ACHN (cell line): ENCODE results near the gene MYO1D.

Source experiments
- DNase-seq: peaks from one replicate; pipeline ENCODE4 v3.0.0-alpha.2; 2015
- in situ Hi-C: cut with HindIII; loops from 2 replicates; pipeline ENCODE4 v1.10.0; 2017; ENCODE audit warnings: low sequenced_read_pairs, low pct_ligation_motif_present, low pct_unique_long_range_greater_than_20kb

MYO1D gene

GRCh38 chr17:32486701-32487472 is 390.0 kb downstream of the MYO1D start, which contains the start of gene CDK5R1:
Gene CDK5R1 (plus strand): TSS chr17:32486993. CDS start chr17:32487621, 628 bp downstream.
- in situ Hi-C loops: loop anchor here (25.0 kb wide), 1 partner anchor 275 kb away; no protein-coding TSS in a partner anchor
- DNase-seq: peak; percentile 76

- DNase-seq: peak; percentile 82
- in situ Hi-C loops: loop anchor here (25.0 kb wide), 1 partner anchor 276 kb away; no protein-coding TSS in a partner anchor
These were observed 390.7 kb downstream of the MYO1D start for GRCh38 chr17:32486111-32486700.

- in situ Hi-C loops: loop anchor here (25.0 kb wide), 1 partner anchor 277 kb away; no protein-coding TSS in a partner anchor
- no peak for DNase-seq
These were observed 391.4 kb downstream of the MYO1D start for GRCh38 chr17:32485261-32486110.

GRCh38 chr17:32484628-32485027 is 392.3 kb downstream of the MYO1D start:
- in situ Hi-C loops: loop anchor here (25.0 kb wide), 1 partner anchor 278 kb away; no protein-coding TSS in a partner anchor

GRCh38 chr17:32484041-32484461 is 392.9 kb downstream of the MYO1D start:
- in situ Hi-C loops: loop anchor here (25.0 kb wide), 1 partner anchor 278 kb away; no protein-coding TSS in a partner anchor
- no peak for DNase-seq

More at GRCh38 chr17:32484628-32485027, 392.3 kb downstream of the MYO1D start:
- no peak for DNase-seq

- in situ Hi-C loops: loop anchor here (25.0 kb wide), 1 partner anchor 279 kb away; no protein-coding TSS in a partner anchor
- DNase-seq: peak; percentile 73
These were observed 393.4 kb downstream of the MYO1D start for GRCh38 chr17:32483451-32484019.

GRCh38 chr17:32482568-32483320 is 394.2 kb downstream of the MYO1D start:
- no peak for DNase-seq
- in situ Hi-C loops: loop anchor here (25.0 kb wide), 1 partner anchor 280 kb away; no protein-coding TSS in a partner anchor

GRCh38 chr17:32481193-32481592 is 395.7 kb downstream of the MYO1D start:
- in situ Hi-C loops: loop anchor here (25.0 kb wide), 1 partner anchor 281 kb away; no protein-coding TSS in a partner anchor
- no peak for DNase-seq

- in situ Hi-C loops: loop anchor here (25.0 kb wide), 1 partner anchor 283 kb away; no protein-coding TSS in a partner anchor
- DNase-seq: no peak
These were observed 397.8 kb downstream of the MYO1D start for GRCh38 chr17:32479074-32479617.

- in situ Hi-C loops: loop anchor here (25.0 kb wide), 1 partner anchor 285 kb away; no protein-coding TSS in a partner anchor
- DNase-seq: no peak
These were observed 399.7 kb downstream of the MYO1D start for GRCh38 chr17:32477220-32477619.

GRCh38 chr17:32475258-32475657 is 401.7 kb downstream of the MYO1D start:
- DNase-seq: no peak
- in situ Hi-C loops: loop anchor here (25.0 kb wide), 1 partner anchor 287 kb away; no protein-coding TSS in a partner anchor

- no peak for DNase-seq
- in situ Hi-C loops: no loop called here
These were observed 405.3 kb downstream of the MYO1D start for GRCh38 chr17:32471652-32472051.

GRCh38 chr17:32470405-32471167 is 406.3 kb downstream of the MYO1D start:
- DNase-seq: no peak
- in situ Hi-C loops: no loop called here

GRCh38 chr17:32467949-32468348 is 409.0 kb downstream of the MYO1D start:
- in situ Hi-C loops: no loop called here
- DNase-seq: no peak

- in situ Hi-C loops: no loop called here
These were observed 412.6 kb downstream of the MYO1D start for GRCh38 chr17:32464374-32464773.

GRCh38 chr17:32463304-32463703 is 413.6 kb downstream of the MYO1D start:
- in situ Hi-C loops: no loop called here
- DNase-seq: no peak

More at GRCh38 chr17:32464374-32464773, 412.6 kb downstream of the MYO1D start:
- DNase-seq: no peak
